GM12878 (cell line): ENCODE measurements around the gene RETREG3. TPM values are rescaled to one million over a fixed set of nuclear protein-coding genes. Genes with fewer than 3 reads are reported as not detected.

Experiments
- E2F8 ChIP-seq: fragments of 450-650 bp; IDR thresholded peaks from 2 replicates; pipeline ENCODE4 v1.6.1; 2018; ENCODE audit warnings: mild to moderate bottlenecking, low read depth, moderate library complexity; ENCODE audit not compliant: partially characterized antibody
- JUND ChIP-seq: IDR thresholded peaks from 2 replicates; pipeline ENCODE4 v1.6.1; 2012; ENCODE audit warnings: low read depth, mild to moderate bottlenecking, low read length, improper control_type of control experiment, moderate library complexity
- KDM1A ChIP-seq: fragments of 200-600 bp; sonication (generic); IDR thresholded peaks from 2 replicates; pipeline ENCODE4 v1.6.1; 2016; ENCODE audit warnings: borderline replicate concordance
- MYB ChIP-seq: fragments of 150-350 bp; IDR thresholded peaks from 2 replicates; pipeline ENCODE4 v1.6.1; 2014; ENCODE audit warnings: mild to moderate bottlenecking, low read depth, low read length, borderline replicate concordance
- NFXL1 ChIP-seq: fragments of 450-650 bp; IDR thresholded peaks from 2 replicates; pipeline ENCODE4 v1.6.1; 2017; ENCODE audit warnings: antibody characterized with exemption, mild to moderate bottlenecking, borderline replicate concordance
- SKIL ChIP-seq: fragments of 450-650 bp; IDR thresholded peaks from 2 replicates; pipeline ENCODE4 v1.6.1; 2017; ENCODE audit warnings: mild to moderate bottlenecking, low read depth, inconsistent platforms; ENCODE audit not compliant: poor library complexity, severe bottlenecking
- polyA plus RNA-seq, 11 experiments: library from polyadenylated mRNA; depleted of rRNA in 4 of 11; unstranded in 6 of 11; stranded (reverse) in 5 of 11; fragments of >200 nt; fragmentation: Nextera tagmentation in 4 of 11; fragmentation: Illumina TruSeq in 1 of 11; extraction: Ambion mirVana in 4 of 11; extraction: Trizol in 1 of 11; gene quantifications; 1 replicate in 1 of 11; 2 replicates in 10 of 11; pipeline versions ENCODE4 v1.2.1 to v1.2.3, GENCODE V29; 2011 to 2016; ENCODE audit warnings: inconsistent platforms in 2 of 11, missing spikeins in 2 of 11, low read depth in 1 of 11
- total RNA-seq, 4 experiments: library from RNA; depleted of rRNA in 3 of 4; stranded (reverse); fragments of >200 nt in 3 of 4; fragmentation: Illumina TruSeq in 1 of 4; extraction: Trizol in 1 of 4; gene quantifications; 2 replicates each; pipeline versions ENCODE4 v1.2.1 to v1.2.3, GENCODE V29; 2013 to 2021

Gene RETREG3
- total and polyA plus RNA-seq, 10 of the 15 experiments (the other 5 are each of a cell fraction or from before 2014, with no cell fraction given): 7.0 to 50.6 (median 27.3) TPM

GRCh38 chr17:42564815-42565522, 44.2 kb downstream of the RETREG3 start (continued):
- no peak for TF ChIP-seq SKIL
- no peak for TF ChIP-seq JUND
- no peak for TF ChIP-seq KDM1A
- no peak for TF ChIP-seq E2F8
- no peak for TF ChIP-seq MYB
- no peak for TF ChIP-seq NFXL1
